HEK293 (cell line): ENCODE data around the gene IREB2.
A peak's percentile ranks its signal among the peaks of the same experiment; 100 is the strongest.
"Not testable (repeated sequence)": the region's sequence is repeated elsewhere in the genome, so short reads cannot be mapped to it uniquely, and the experiment has no call there.

Experiments used
- CTCF ChIA-PET: fragments of 350-600 bp; formaldehyde crosslinking; extraction: SDS; loops from one replicate; lab custom pipeline; 2021; ENCODE audit warnings: antibody characterized with exemption; lab: Yijun Ruan, JAX
- POLR2A ChIA-PET: fragments of 300-600 bp; formaldehyde crosslinking; extraction: SDS; loops from one replicate; lab custom pipeline; 2020; ENCODE audit warnings: antibody characterized with exemption, inconsistent platforms; lab: Yijun Ruan, JAX
- H3K27ac ChIP-seq: fragments of 200-500 bp; sonication (Bioruptor generic); 2 replicates; pipeline ENCODE4 v1.5.1; 2014; ENCODE audit warnings: low read depth, low read length, control low read depth, inconsistent platforms; ENCODE audit errors: extremely low read depth
- H3K36me3 ChIP-seq, 2 experiments: fragments of 200-500 bp in 1 of 2; sonication (Bioruptor generic) in 1 of 2; 1 replicate in 1 of 2; 2 replicates in 1 of 2; pipeline ENCODE4 v1.5.1; 2014 to 2017; ENCODE audit warnings: inconsistent platforms in 2 of 2, low read length in 2 of 2; ENCODE audit not compliant: control insufficient read depth in 2 of 2, insufficient read depth in 1 of 2
- H3K4me1 ChIP-seq: fragments of 200-500 bp; sonication (Bioruptor generic); 2 replicates; pipeline ENCODE4 v1.5.1; 2014; ENCODE audit warnings: mild to moderate bottlenecking, low read length, inconsistent platforms; ENCODE audit not compliant: control insufficient read depth, insufficient read depth
- H3K4me3 ChIP-seq: 2 replicates; pipeline ENCODE4 v1.5.1; 2011; ENCODE audit warnings: low read depth, mild to moderate bottlenecking, control low read depth, low read length, moderate library complexity
- H3K9me3 ChIP-seq: fragments of 200-500 bp; sonication (Bioruptor generic); 2 replicates; pipeline ENCODE4 v1.5.1; 2014; ENCODE audit warnings: low read depth, low read length, inconsistent platforms; ENCODE audit not compliant: control insufficient read depth, insufficient read depth
- BCL11B ChIP-seq: fragments of 450-650 bp; formaldehyde crosslinking; IDR thresholded peaks from 2 replicates; pipeline ENCODE4 v1.5.1; 2016; ENCODE audit warnings: low read depth, missing biosample characterization, missing genetic modification characterization
- PRDM1 ChIP-seq: fragments of 450-650 bp; formaldehyde crosslinking; IDR thresholded peaks from 2 replicates; pipeline ENCODE4; 2016; ENCODE audit warnings: missing biosample characterization, missing genetic modification characterization
- PRDM4 ChIP-seq: fragments of 450-650 bp; formaldehyde crosslinking; IDR thresholded peaks from 2 replicates; pipeline ENCODE4 v1.5.1; 2017; ENCODE audit warnings: missing biosample characterization, missing genetic modification characterization
- ZBTB11 ChIP-seq: fragments of 450-650 bp; formaldehyde crosslinking; conservative IDR thresholded peaks from 2 replicates; pipeline ENCODE4 v1.5.1; 2016; ENCODE audit warnings: low read depth, missing biosample characterization, missing genetic modification characterization
- ZBTB48 ChIP-seq: fragments of 450-650 bp; formaldehyde crosslinking; IDR thresholded peaks from 2 replicates; pipeline ENCODE4 v1.5.1; 2016; ENCODE audit warnings: missing biosample characterization, missing genetic modification characterization
- ZNF140 ChIP-seq: fragments of 450-650 bp; formaldehyde crosslinking; IDR thresholded peaks from 2 replicates; pipeline ENCODE4 v1.5.1; 2016; ENCODE audit warnings: missing biosample characterization, missing genetic modification characterization
- ZNF16 ChIP-seq: fragments of 450-650 bp; formaldehyde crosslinking; IDR thresholded peaks from 2 replicates; pipeline ENCODE4 v1.5.1; 2016; ENCODE audit warnings: low read depth, missing biosample characterization, missing genetic modification characterization
- ZNF366 ChIP-seq: fragments of 450-650 bp; formaldehyde crosslinking; conservative IDR thresholded peaks from 2 replicates; pipeline ENCODE4 v1.5.1; 2016; ENCODE audit warnings: missing biosample characterization, missing genetic modification characterization
- ZNF394 ChIP-seq: fragments of 450-650 bp; formaldehyde crosslinking; IDR thresholded peaks from 2 replicates; pipeline ENCODE4 v1.5.1; 2016; ENCODE audit warnings: missing biosample characterization, missing genetic modification characterization, mild to moderate bottlenecking, moderate library complexity, borderline replicate concordance
- ZNF398 ChIP-seq: fragments of 450-650 bp; formaldehyde crosslinking; IDR thresholded peaks from 2 replicates; pipeline ENCODE4 v1.5.1; 2017; ENCODE audit warnings: missing biosample characterization, missing genetic modification characterization
- ZNF426 ChIP-seq: fragments of 450-650 bp; formaldehyde crosslinking; IDR thresholded peaks from 2 replicates; pipeline ENCODE4 v1.5.1; 2017; ENCODE audit warnings: missing biosample characterization, missing genetic modification characterization, mild to moderate bottlenecking, inconsistent platforms, moderate library complexity
- ZNF518A ChIP-seq: fragments of 450-650 bp; formaldehyde crosslinking; conservative IDR thresholded peaks from 2 replicates; pipeline ENCODE4 v1.5.1; 2016; ENCODE audit warnings: low read depth, missing biosample characterization, missing genetic modification characterization
- ZNF555 ChIP-seq: fragments of 450-650 bp; formaldehyde crosslinking; conservative IDR thresholded peaks from 2 replicates; pipeline ENCODE4 v1.5.1; 2017; ENCODE audit warnings: missing biosample characterization, mild to moderate bottlenecking, missing genetic modification characterization, inconsistent platforms
- ZNF623 ChIP-seq: fragments of 450-650 bp; formaldehyde crosslinking; IDR thresholded peaks from 2 replicates; pipeline ENCODE4 v1.5.1; 2016; ENCODE audit warnings: missing biosample characterization, missing genetic modification characterization
- ZNF843 ChIP-seq: fragments of 450-650 bp; formaldehyde crosslinking; IDR thresholded peaks from 2 replicates; pipeline ENCODE4 v1.5.1; 2016; ENCODE audit warnings: missing biosample characterization, missing genetic modification characterization

Gene IREB2

GRCh38 chr15:78508272-78508671 lies 70.3 kb downstream of the IREB2 start:
- POLR2A ChIA-PET: interaction anchor here (0.7 to 3.7 kb wide), 5 partner anchors 8 to 365 kb away, joined by 3 to 31 read pairs (median 5); partner anchors contain the start of genes CHRNA5, MORF4L1, PSMA4 and SKIC8

GRCh38 chr15:78509726-78510312 lies 71.8 kb downstream of the IREB2 start:
- TF ChIP-seq ZNF366 (tag by site-specific recombination): peak; percentile 37; the same call in 1 of the 2 replicates
- TF ChIP-seq PRDM1 (tag by site-specific recombination): peak; percentile 60; the same call in 1 of the 2 replicates
- no peak for TF ChIP-seq ZNF16 (tag by site-specific recombination)
- Histone ChIP-seq H3K9me3 (no peaks in the 10 kb centered on the region), H3K36me3 (no peaks in the 10 kb centered on the region; a peak in 1 of 3 replicates), H3K4me3 (no peak overlapping the region), H3K4me1 (0 out of 2 replicates have a peak, but pooled peaks cover 4% of the 10 kb centered on the region), H3K27ac (no peak overlapping the region)
- CTCF ChIA-PET: interaction anchor here (0.6 to 0.9 kb wide), 3 partner anchors 129 to 446 kb away, joined by 4 to 5 read pairs (median 5); no protein-coding TSS in a partner anchor
- POLR2A ChIA-PET: interaction anchor here (0.9 to 3.7 kb wide), 2 partner anchors 30 to 55 kb away, joined by 3 to 31 read pairs; partner anchors contain the start of genes CHRNA5 and PSMA4

More at GRCh38 chr15:78508272-78508671, 70.3 kb downstream of the IREB2 start:
- Histone ChIP-seq H3K4me1 (0 out of 2 replicates have a peak, but pooled peaks cover 4% of the 10 kb centered on the region), H3K9me3 (no peaks in the 10 kb centered on the region), H3K4me3 (peak overlapping the region; percentile 99), H3K27ac (no peak overlapping the region), H3K36me3 (no peaks in the 10 kb centered on the region; a peak in 1 of 3 replicates)
- TF ChIP-seq ZBTB48 (tag by site-specific recombination): peak; percentile 41; the same call in 1 of the 2 replicates
- TF ChIP-seq PRDM4 (tag by site-specific recombination): no peak
- TF ChIP-seq BCL11B: no peak
- no peak for TF ChIP-seq ZNF398
- TF ChIP-seq ZNF843: no peak
- CTCF ChIA-PET: interaction anchor here (0.7 to 1.0 kb wide), 2 partner anchors 111 to 198 kb away, joined by 4 to 6 read pairs; no protein-coding TSS in a partner anchor

GRCh38 chr15:78520035-78520434 lies 82.0 kb downstream of the IREB2 start:
- H3K4me1 ChIP-seq, H3K27ac ChIP-seq, POLR2A ChIA-PET, H3K4me3 ChIP-seq, H3K9me3 ChIP-seq: not testable (repeated sequence)
- TF ChIP-seq ZNF426 (tag by site-specific recombination) (peak; percentile 46), ZNF140 (tag by site-specific recombination) (peak; percentile 15; the same call in 1 of the 2 replicates), ZBTB11 (tag by site-specific recombination) (peak; percentile 42; the same call in 1 of the 2 replicates), ZNF623 (tag by site-specific recombination) (peak; percentile 32; the same call in 1 of the 2 replicates), ZNF394 (peak; percentile 68; the same call in 1 of the 2 replicates), ZNF555 (tag by site-specific recombination) (peak; percentile 35), ZNF518A (tag by site-specific recombination) (peak; percentile 59; the same call in 1 of the 2 replicates)
- CTCF ChIA-PET: interaction anchor here (0.6 kb wide), 1 partner anchor 20 kb away, joined by 3 read pairs; no protein-coding TSS in a partner anchor
- peaks cover 9 to 26% of the 10 kb centered on the region in 2 experiments for H3K36me3 ChIP-seq
